GM11168 (cell line): Measurements from ENCODE around the gene TMPRSS4.

Source experiments
- in situ Hi-C: fragments of 300-500 bp; cut with MboI; formaldehyde crosslinking; loops from one replicate; pipeline ENCODE4 v1.12.0; 2022; ENCODE audit warnings: low sequenced_read_pairs; ENCODE audit not compliant: unreplicated experiment

TMPRSS4 gene

GRCh38 chr11:118054712-118055640 lies 21.9 kb upstream of the TMPRSS4 start:
- in situ Hi-C loops, result loop anchor here (5.0 to 25.0 kb wide), 3 partner anchors 108 to 643 kb away; no protein-coding TSS in a partner anchor

GRCh38 chr11:118055966-118056365 lies 20.9 kb upstream of the TMPRSS4 start:
- in situ Hi-C loops, result loop anchor here (5.0 to 25.0 kb wide), 3 partner anchors 109 to 644 kb away; no protein-coding TSS in a partner anchor

GRCh38 chr11:118056806-118057205 lies 20.1 kb upstream of the TMPRSS4 start:
- in situ Hi-C loops, result loop anchor here (5.0 to 25.0 kb wide), 3 partner anchors 110 to 645 kb away; no protein-coding TSS in a partner anchor

GRCh38 chr11:118057251-118058145 lies 19.4 kb upstream of the TMPRSS4 start:
- in situ Hi-C loops, result loop anchor here (5.0 to 25.0 kb wide), 3 partner anchors 110 to 645 kb away; no protein-coding TSS in a partner anchor

GRCh38 chr11:118058311-118059245 lies 18.3 kb upstream of the TMPRSS4 start:
- in situ Hi-C loops, result loop anchor here (5.0 to 25.0 kb wide), 3 partner anchors 111 to 646 kb away; no protein-coding TSS in a partner anchor

- in situ Hi-C loops, result loop anchor here (5.0 to 25.0 kb wide), 3 partner anchors 112 to 647 kb away; no protein-coding TSS in a partner anchor
These were observed 17.5 kb upstream of the TMPRSS4 start for GRCh38 chr11:118059246-118059940.

GRCh38 chr11:118060081-118060661 lies 16.7 kb upstream of the TMPRSS4 start:
- in situ Hi-C loops, result loop anchor here (25.0 kb wide), 1 partner anchor 648 kb away; no protein-coding TSS in a partner anchor

GRCh38 chr11:118060869-118061268 lies 16.0 kb upstream of the TMPRSS4 start:
- in situ Hi-C loops, result loop anchor here (25.0 kb wide), 1 partner anchor 649 kb away; no protein-coding TSS in a partner anchor

- in situ Hi-C loops, result loop anchor here (25.0 kb wide), 1 partner anchor 649 kb away; no protein-coding TSS in a partner anchor
These were observed 15.2 kb upstream of the TMPRSS4 start for GRCh38 chr11:118061586-118062125.

GRCh38 chr11:118062181-118062580 lies 14.7 kb upstream of the TMPRSS4 start:
- in situ Hi-C loops, result loop anchor here (25.0 kb wide), 1 partner anchor 650 kb away; no protein-coding TSS in a partner anchor

GRCh38 chr11:118062631-118063030 lies 14.2 kb upstream of the TMPRSS4 start:
- in situ Hi-C loops, result loop anchor here (25.0 kb wide), 1 partner anchor 650 kb away; no protein-coding TSS in a partner anchor

- in situ Hi-C loops, result loop anchor here (25.0 kb wide), 1 partner anchor 653 kb away; no protein-coding TSS in a partner anchor
These were observed 11.9 kb upstream of the TMPRSS4 start for GRCh38 chr11:118064956-118065355.

- in situ Hi-C loops, result loop anchor here (25.0 kb wide), 1 partner anchor 653 kb away; no protein-coding TSS in a partner anchor
These were observed 11.5 kb upstream of the TMPRSS4 start for GRCh38 chr11:118065384-118065783.

- in situ Hi-C loops, result loop anchor here (25.0 kb wide), 1 partner anchor 655 kb away; no protein-coding TSS in a partner anchor
These were observed 9.9 kb upstream of the TMPRSS4 start for GRCh38 chr11:118067006-118067405.

- in situ Hi-C loops, result loop anchor here (25.0 kb wide), 1 partner anchor 656 kb away; no protein-coding TSS in a partner anchor
These were observed 8.5 kb upstream of the TMPRSS4 start for GRCh38 chr11:118068206-118068944.

- in situ Hi-C loops, result loop anchor here (25.0 kb wide), 1 partner anchor 657 kb away; no protein-coding TSS in a partner anchor
These were observed 7.8 kb upstream of the TMPRSS4 start for GRCh38 chr11:118068945-118069612.
